ENCODE data around the gene MITF.

The MITF gene

DNA sequence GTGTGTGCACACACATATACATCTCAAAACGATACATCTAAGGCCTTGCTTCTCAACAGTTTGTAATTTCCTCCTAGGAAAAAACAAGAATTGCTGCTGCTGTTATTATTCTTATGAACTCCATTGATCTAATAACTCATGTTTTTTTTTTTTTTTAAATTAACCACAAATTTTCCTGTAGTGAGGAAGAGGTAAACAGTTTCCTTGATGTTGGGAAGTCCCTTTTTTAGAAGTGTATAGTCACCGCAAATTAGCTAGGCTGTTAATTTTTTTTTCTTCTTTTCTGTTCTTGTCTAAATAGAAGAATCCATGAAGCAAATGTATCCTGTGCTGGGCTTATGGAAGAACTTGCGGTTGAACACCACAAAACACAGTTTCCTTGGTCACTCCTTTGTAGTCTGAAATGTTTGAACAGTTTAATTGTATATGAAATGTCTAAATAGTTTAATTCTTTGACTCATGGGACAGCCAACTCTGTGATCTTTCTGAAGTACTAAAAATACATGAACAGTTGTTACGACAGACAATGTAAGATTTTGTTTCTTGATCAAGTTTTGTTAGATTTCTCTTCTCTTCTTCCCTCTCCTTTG is 64.5 kb downstream of the MITF start:
- DNase-seq (ENCODE audit: low read depth): no peak
- TF ChIP-seq, protein P1, sequence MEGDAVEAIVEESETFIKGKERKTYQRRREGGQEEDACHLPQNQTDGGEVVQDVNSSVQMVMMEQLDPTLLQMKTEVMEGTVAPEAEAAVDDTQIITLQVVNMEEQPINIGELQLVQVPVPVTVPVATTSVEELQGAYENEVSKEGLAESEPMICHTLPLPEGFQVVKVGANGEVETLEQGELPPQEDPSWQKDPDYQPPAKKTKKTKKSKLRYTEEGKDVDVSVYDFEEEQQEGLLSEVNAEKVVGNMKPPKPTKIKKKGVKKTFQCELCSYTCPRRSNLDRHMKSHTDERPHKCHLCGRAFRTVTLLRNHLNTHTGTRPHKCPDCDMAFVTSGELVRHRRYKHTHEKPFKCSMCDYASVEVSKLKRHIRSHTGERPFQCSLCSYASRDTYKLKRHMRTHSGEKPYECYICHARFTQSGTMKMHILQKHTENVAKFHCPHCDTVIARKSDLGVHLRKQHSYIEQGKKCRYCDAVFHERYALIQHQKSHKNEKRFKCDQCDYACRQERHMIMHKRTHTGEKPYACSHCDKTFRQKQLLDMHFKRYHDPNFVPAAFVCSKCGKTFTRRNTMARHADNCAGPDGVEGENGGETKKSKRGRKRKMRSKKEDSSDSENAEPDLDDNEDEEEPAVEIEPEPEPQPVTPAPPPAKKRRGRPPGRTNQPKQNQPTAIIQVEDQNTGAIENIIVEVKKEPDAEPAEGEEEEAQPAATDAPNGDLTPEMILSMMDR (conservative IDR thresholded peaks at IDR 0.05; ENCODE audit: low read depth, low read length): no peak
- no peak overlapping the region for H3K4me3 ChIP-seq (ENCODE audit: low read length)

DNA sequence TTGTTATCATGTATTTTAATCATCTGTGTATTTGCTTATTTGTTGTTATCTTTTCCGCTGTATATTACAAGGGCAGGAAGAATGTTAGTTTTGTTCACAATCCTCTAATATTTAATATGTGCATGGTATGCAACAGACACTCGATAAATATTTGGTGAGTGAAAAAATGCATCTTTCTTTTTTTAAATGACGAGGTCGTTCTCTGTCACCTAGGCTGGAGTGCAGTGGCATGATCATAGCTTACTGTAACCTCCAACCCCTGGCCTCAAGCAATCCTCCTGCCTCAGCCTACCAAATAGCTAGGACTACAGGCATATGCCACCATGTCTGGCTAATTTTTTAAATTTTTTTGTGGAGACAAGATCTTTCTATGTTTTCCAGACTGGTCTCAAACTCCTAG is 66.2 kb downstream of the MITF start:
- TF ChIP-seq, protein P1 (conservative IDR thresholded peaks at IDR 0.05; ENCODE audit: low read depth, low read length): no peak

DNA sequence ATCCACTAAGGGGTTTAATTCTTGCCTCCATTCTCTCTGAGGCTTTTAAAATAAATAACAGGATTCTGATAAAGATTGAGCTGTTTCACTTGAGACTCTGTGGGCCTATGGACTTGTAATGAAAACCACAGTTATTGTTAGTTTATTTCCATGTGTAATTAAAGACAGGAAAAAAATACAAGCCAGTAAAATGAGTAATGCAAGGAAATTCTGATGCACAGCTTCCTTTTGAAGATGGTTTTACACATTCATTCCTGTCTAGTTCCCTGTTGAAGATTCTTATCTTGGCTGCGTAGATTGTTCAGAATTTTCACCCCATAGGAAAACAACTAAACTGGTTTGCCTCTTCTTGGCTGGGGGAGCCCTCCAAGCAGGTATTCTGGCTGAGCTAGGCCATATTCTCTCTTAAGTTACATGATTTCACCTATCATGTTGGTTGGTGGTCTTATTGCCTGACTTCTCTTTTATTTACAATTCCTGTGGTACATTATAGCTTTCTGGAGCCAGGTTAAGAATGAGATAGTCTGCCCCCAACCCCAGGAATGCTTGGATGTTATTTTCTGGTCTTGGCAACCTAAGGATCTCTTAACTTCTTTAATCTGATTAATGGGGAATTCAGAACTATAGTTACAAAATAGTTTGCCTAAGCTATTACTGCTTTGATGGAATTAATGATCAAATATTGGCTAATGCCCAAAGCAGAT is 67.6 kb downstream of the MITF start:
- TF ChIP-seq, protein P1 (conservative IDR thresholded peaks at IDR 0.05; ENCODE audit: low read depth, low read length): no peak
- H3K4me3 ChIP-seq (ENCODE audit: low read length): no peak overlapping the region
- DNase-seq (ENCODE audit: low read depth): peak; percentile 66

More for the DNA sequence above, 66.2 kb downstream of the MITF start:
- DNase-seq (ENCODE audit: low read depth): no peak
- no peak overlapping the region for H3K4me3 ChIP-seq (ENCODE audit: low read length)

DNA sequence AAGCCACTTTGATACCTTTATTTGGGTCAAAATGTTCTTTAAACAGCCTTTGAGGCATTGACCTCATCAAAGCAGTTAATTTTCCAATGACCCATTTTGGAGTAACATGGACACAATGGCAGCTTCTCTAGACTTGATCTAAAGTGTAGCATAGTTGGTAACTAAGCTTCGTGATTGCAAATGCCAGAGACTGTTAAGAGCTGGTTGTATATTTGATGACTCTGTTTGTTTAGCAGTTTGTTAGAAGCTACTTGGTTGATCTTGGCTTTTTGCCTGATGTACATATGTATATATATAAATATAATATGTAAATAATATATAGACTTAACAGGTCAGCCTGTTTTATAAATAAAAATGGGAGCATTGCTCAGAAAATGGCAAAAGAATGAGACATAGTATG is 68.4 kb downstream of the MITF start:
- no peak overlapping the region for H3K4me3 ChIP-seq (ENCODE audit: low read length)
- TF ChIP-seq, protein P1 (conservative IDR thresholded peaks at IDR 0.05; ENCODE audit: low read depth, low read length): no peak
- DNase-seq (ENCODE audit: low read depth): no peak

GRCh38 chr3:69809076-69809835 is 70.0 kb downstream of the MITF start:
- no peak overlapping the region for H3K4me3 ChIP-seq (ENCODE audit: low read length)
- DNase-seq (ENCODE audit: low read depth): no peak
- TF ChIP-seq, protein P1 (conservative IDR thresholded peaks at IDR 0.05; ENCODE audit: low read depth, low read length): no peak

GRCh38 chr3:69811452-69812401 is 72.5 kb downstream of the MITF start:
- no peak overlapping the region for H3K4me3 ChIP-seq (ENCODE audit: low read length)
- DNase-seq (ENCODE audit: low read depth): no peak
- TF ChIP-seq, protein P1 (conservative IDR thresholded peaks at IDR 0.05; ENCODE audit: low read depth, low read length): no peak

Data from retinal pigment epithelial cell (primary cell).